Esophagus muscularis mucosa (tissue), 4 donors: ENCODE results near the gene PUSL1.

ENCODE experiments used
- CTCF ChIP-seq, 3 experiments: fragments of 200-600 bp in 2 of 3; fragments of 450-650 bp in 1 of 3; sonication (generic) in 2 of 3; IDR thresholded peaks; one replicate each; pipeline ENCODE4 v1.5.1; 2017 to 2019; ENCODE audit warnings: antibody characterized with exemption in 3 of 3, mild to moderate bottlenecking in 2 of 3, moderate library complexity in 1 of 3
- EP300 ChIP-seq: sonication (generic); formaldehyde crosslinking; IDR thresholded peaks from one replicate; pipeline ENCODE4 v1.6.1; 2017; ENCODE audit warnings: antibody characterized with exemption
- POLR2A ChIP-seq: fragments of 450-650 bp; IDR thresholded peaks from one replicate; pipeline ENCODE4 v1.6.1; 2017; ENCODE audit warnings: antibody characterized with exemption, moderate library complexity, mild to moderate bottlenecking, low read depth
- POLR2AphosphoS5 ChIP-seq, 2 donors: sonication (generic); formaldehyde crosslinking; IDR thresholded peaks; one replicate each; pipeline ENCODE4 v1.6.1; 2017; ENCODE audit warnings: antibody characterized with exemption in 2 of 2

GRCh38 chr1:1346501-1346890 lies 38.1 kb downstream of the PUSL1 start:
- TF ChIP-seq CTCF (IDR thresholded peaks at IDR 0.05) = no peak
- no peak for TF ChIP-seq POLR2A
- no peak for TF ChIP-seq EP300
- no peak for TF ChIP-seq POLR2AphosphoS5 (IDR thresholded peaks at IDR 0.05)
